Ovary (tissue), 9 donors: ENCODE results near the gene TRAK1. TPM values are rescaled to one million over a fixed set of nuclear protein-coding genes. Genes with fewer than 3 reads are reported as not detected.

ENCODE experiments used
- DNase-seq, 5 donors: peaks; one replicate each; pipeline ENCODE4 v3.0.0-alpha.2; 2019 to 2020
- H3K27ac ChIP-seq, 2 donors: fragments of 200-600 bp; one replicate each; pipeline versions ENCODE4 v1.5.1 to v1.8.0; 2019 to 2022
- H3K27me3 ChIP-seq: fragments of 200-600 bp; one replicate; pipeline ENCODE4 v1.8.0; 2022
- H3K36me3 ChIP-seq: fragments of 200-600 bp; sonication (generic); one replicate; pipeline ENCODE4 v1.5.1; 2019
- H3K4me1 ChIP-seq: one replicate; pipeline ENCODE4 v1.8.1; 2013; ENCODE audit warnings: mild to moderate bottlenecking, moderate library complexity; ENCODE audit not compliant: insufficient read depth
- H3K4me3 ChIP-seq: fragments of 200-600 bp; sonication (generic); one replicate; pipeline ENCODE4 v1.5.1; 2017
- H3K9me3 ChIP-seq, 2 donors: fragments of 200-600 bp in 1 of 2; sonication (generic) in 1 of 2; one replicate each; pipeline versions ENCODE4 v1.5.1 to v1.8.1; 2013 to 2019; ENCODE audit warnings: mild to moderate bottlenecking in 1 of 2, moderate library complexity in 1 of 2
- CTCF ChIP-seq, 3 donors: fragments of 450-650 bp in 2 of 3; fragments of 200-600 bp in 1 of 3; IDR thresholded peaks; one replicate each; pipeline versions ENCODE4 v1.5.1 to v1.8.0; 2016 to 2022; ENCODE audit warnings: antibody characterized with exemption in 3 of 3, mild to moderate bottlenecking in 1 of 3
- EP300 ChIP-seq: sonication (generic); formaldehyde crosslinking; IDR thresholded peaks from one replicate; pipeline ENCODE4 v1.6.1; 2017; ENCODE audit warnings: antibody characterized with exemption
- POLR2A ChIP-seq: fragments of 450-650 bp; IDR thresholded peaks from one replicate; pipeline ENCODE4 v1.6.1; 2017; ENCODE audit warnings: antibody characterized with exemption, mild to moderate bottlenecking, moderate library complexity
- WGBS, 3 donors: extraction: QIAGEN DNeasy Blood & Tissue Kit in 1 of 3; methylation state at CpG; one replicate each; pipeline versions ENCODE4 v1.1.5 to v1.1.7; 2013 to 2017; 5-methylcytosine and 5-hydroxymethylcytosine counted together
- intact Hi-C, 4 donors: fragments of 100-400 bp; cut with DNase I; formaldehyde crosslinking; loops; one replicate each; pipeline versions ENCODE4 v1.11.0 to v1.15.1; 2022 to 2023
- polyA plus RNA-seq, 2 donors: library from polyadenylated mRNA; stranded (reverse); fragments of 200-250 nt in 1 of 2; fragments of 350-450 nt in 1 of 2; fragmentation: Illumina TruSeq in 1 of 2; extraction: RNeasy Lipid Tissue Mini Kit (QIAGEN cat#74804) in 1 of 2; gene quantifications; one replicate each; pipeline ENCODE4 v1.2.3, GENCODE V29; 2013 to 2014
- total RNA-seq, 7 donors: library from RNA; depleted of rRNA in 2 of 7; stranded (reverse); fragments of >200 nt in 2 of 7; fragmentation: NEBNext Ultra II Directional in 3 of 7; extraction: Animal tissue kit (Norgen Biotek cat#: 25700) in 3 of 7; gene quantifications; one replicate each; pipeline versions ENCODE4 v1.1.0 to v1.2.4, GENCODE V29; 2016 to 2023
- donor health status: DM: no; HTN: no; CAD: no; lungs with moderate emphysema.
- donor health status: DM: no; HTN: no; CAD: no.
- donor health status: Bipolar disorder and iron deficiency.
- donor health status: DM: yes; HTN: yes; CAD: no.
- donor health status: DM: no; HTN: no; CAD: no.
- donor health status: DM: yes; HTN: yes; CAD: no.

TRAK1 gene
- total and polyA plus RNA-seq, 9 donors: 7.1 to 17.7 (median 14.9) TPM

GRCh38 chr3:42229266-42229941, 138.2 kb downstream of the TRAK1 start:
- no peak overlapping the region for H3K4me3 ChIP-seq
- intact Hi-C loops: no loop called here
- no peaks in the 10 kb centered on the region for H3K9me3 ChIP-seq
- H3K36me3 ChIP-seq: no peaks in the 10 kb centered on the region
- 22 to 40% (median 30%) methylated on average over 5 of the region's 5 CpGs for WGBS, 3 donors
- no peaks in the 10 kb centered on the region for H3K27me3 ChIP-seq
- no peaks in the 10 kb centered on the region for H3K4me1 ChIP-seq
- no peak for DNase-seq
- TF ChIP-seq POLR2A (no peak), CTCF (IDR thresholded peaks at IDR 0.05) (no peak), EP300 (no peak)
- no peak overlapping the region for H3K27ac ChIP-seq

GRCh38 chr3:42229942-42230688, 139.0 kb downstream of the TRAK1 start:
- no peak for DNase-seq
- Histone ChIP-seq H3K9me3 (no peaks in the 10 kb centered on the region), H3K27ac (no peak overlapping the region), H3K27me3 (no peaks in the 10 kb centered on the region), H3K4me3 (no peak overlapping the region), H3K4me1 (no peaks in the 10 kb centered on the region), H3K36me3 (no peaks in the 10 kb centered on the region)
- 27 to 33% (median 30%) methylated on average over 14 of the region's 14 CpGs for WGBS, 3 donors
- TF ChIP-seq POLR2A (no peak), CTCF (IDR thresholded peaks at IDR 0.05) (peak in 1 of 3 donors; percentile 19)
- intact Hi-C loops: loop anchor here in 1 of 4 donors (5.0 kb wide), 1 partner anchor 212 kb away; no protein-coding TSS in a partner anchor

GRCh38 chr3:42230860-42231259, 139.7 kb downstream of the TRAK1 start:
- 72 to 90% (median 83%) methylated on average over 5 of the region's 5 CpGs for WGBS, 3 donors
- TF ChIP-seq POLR2A: no peak
- no peak for TF ChIP-seq CTCF (IDR thresholded peaks at IDR 0.05)
- no peak for TF ChIP-seq EP300
- no peak for DNase-seq
- H3K4me1 ChIP-seq: no peaks in the 10 kb centered on the region
- intact Hi-C loops: loop anchor here in 1 of 4 donors (5.0 kb wide), 1 partner anchor 211 kb away; no protein-coding TSS in a partner anchor
- no peaks in the 10 kb centered on the region for H3K36me3 ChIP-seq
- H3K4me3 ChIP-seq: no peak overlapping the region
- H3K9me3 ChIP-seq: no peaks in the 10 kb centered on the region
- no peak overlapping the region for H3K27ac ChIP-seq
- no peaks in the 10 kb centered on the region for H3K27me3 ChIP-seq

GRCh38 chr3:42235532-42235931, 144.4 kb downstream of the TRAK1 start:
- Histone ChIP-seq H3K4me1 (no peaks in the 10 kb centered on the region), H3K36me3 (no peaks in the 10 kb centered on the region), H3K9me3 (no peaks in the 10 kb centered on the region), H3K4me3 (no peak overlapping the region), H3K27me3 (no peaks in the 10 kb centered on the region), H3K27ac (no peak overlapping the region)
- intact Hi-C loops: no loop called here
- no peak for TF ChIP-seq EP300
- no peak for TF ChIP-seq CTCF (IDR thresholded peaks at IDR 0.05)
- no peak for TF ChIP-seq POLR2A
- no peak for DNase-seq
